H9 (cell line): Measurements from ENCODE around the gene ANKMY1. TPM values are rescaled to one million over a fixed set of nuclear protein-coding genes. Genes with fewer than 3 reads are reported as not detected.

Source experiments
- DNase-seq: peaks from one replicate; pipeline ENCODE4 v3.0.0-alpha.2; 2017
- H2AFZ ChIP-seq: one replicate; pipeline ENCODE4 v1.6.1; 2013; ENCODE audit warnings: mild to moderate bottlenecking, low read length, control low read depth, moderate library complexity
- H2AK5ac ChIP-seq: 2 replicates; pipeline ENCODE4 v1.6.1; 2013; ENCODE audit warnings: low read length, control low read depth, mixed read lengths; ENCODE audit not compliant: insufficient read length
- H2BK120ac ChIP-seq: one replicate; pipeline ENCODE4 v1.6.1; 2013; ENCODE audit warnings: low read depth, mild to moderate bottlenecking, low read length, control low read depth, inconsistent platforms; ENCODE audit not compliant: poor library complexity, severe bottlenecking
- H2BK12ac ChIP-seq: 2 replicates; pipeline ENCODE4 v1.6.1; 2013; ENCODE audit warnings: low read length, control low read depth, mixed read lengths, low read depth; ENCODE audit not compliant: insufficient read length
- H2BK15ac ChIP-seq: 2 replicates; pipeline ENCODE4 v1.6.1; 2013; ENCODE audit warnings: low read depth, low read length, control low read depth
- H2BK20ac ChIP-seq: one replicate; pipeline ENCODE4 v1.6.1; 2013; ENCODE audit warnings: low read depth, mild to moderate bottlenecking, low read length, control low read depth, inconsistent platforms; ENCODE audit not compliant: poor library complexity, severe bottlenecking
- H2BK5ac ChIP-seq: 2 replicates; pipeline ENCODE4 v1.6.1; 2013; ENCODE audit warnings: low read length, control low read depth, mixed read lengths; ENCODE audit not compliant: insufficient read length
- H3K14ac ChIP-seq: 2 replicates; pipeline ENCODE4 v1.6.1; 2013; ENCODE audit warnings: low read length, control low read depth; ENCODE audit not compliant: insufficient read depth
- H3K18ac ChIP-seq: 2 replicates; pipeline ENCODE4 v1.6.1; 2013; ENCODE audit warnings: low read depth, mild to moderate bottlenecking, mixed read lengths, low read length, control low read depth; ENCODE audit not compliant: insufficient read length
- H3K23ac ChIP-seq: 2 replicates; pipeline ENCODE4 v1.6.1; 2013; ENCODE audit warnings: low read length, control low read depth, mixed read lengths, low read depth; ENCODE audit not compliant: insufficient read length
- H3K23me2 ChIP-seq: 2 replicates; pipeline ENCODE4 v1.6.1; 2013; ENCODE audit warnings: low read depth, mild to moderate bottlenecking, mixed read lengths, low read length, control low read depth; ENCODE audit not compliant: insufficient read length, poor library complexity, severe bottlenecking
- H3K27ac ChIP-seq: 2 replicates; pipeline ENCODE4 v1.5.1; 2013; ENCODE audit warnings: low read length, control low read depth, mixed read lengths, low read depth; ENCODE audit not compliant: insufficient read length
- H3K27me3 ChIP-seq: 2 replicates; pipeline ENCODE4 v1.6.1; 2013; ENCODE audit warnings: low read length, control low read depth, inconsistent platforms; ENCODE audit not compliant: insufficient read depth
- H3K4ac ChIP-seq: 2 replicates; pipeline ENCODE4 v1.6.1; 2013; ENCODE audit warnings: low read depth, mild to moderate bottlenecking, control low read depth, inconsistent platforms, low read length, moderate library complexity
- H3K4me1 ChIP-seq: 2 replicates; pipeline ENCODE4 v1.6.1; 2013; ENCODE audit warnings: low read length, control low read depth, inconsistent platforms; ENCODE audit not compliant: insufficient read depth
- H3K4me2 ChIP-seq: 2 replicates; pipeline ENCODE4 v1.6.1; 2013; ENCODE audit warnings: low read length, control low read depth, mixed read lengths; ENCODE audit not compliant: insufficient read length, insufficient read depth
- H3K56ac ChIP-seq: 2 replicates; pipeline ENCODE4 v1.6.1; 2013; ENCODE audit warnings: low read depth, mild to moderate bottlenecking, mixed read lengths, low read length, control low read depth; ENCODE audit not compliant: insufficient read length
- H3K79me1 ChIP-seq: 2 replicates; pipeline ENCODE4 v1.6.1; 2013; ENCODE audit warnings: low read depth, mild to moderate bottlenecking, moderate library complexity, low read length, control low read depth, inconsistent platforms; ENCODE audit not compliant: insufficient read depth, poor library complexity, severe bottlenecking
- H3K79me2 ChIP-seq: 2 replicates; pipeline ENCODE4 v1.6.1; 2013; ENCODE audit warnings: low read length, control low read depth, inconsistent platforms; ENCODE audit not compliant: insufficient read depth
- H3K9ac ChIP-seq: 2 replicates; pipeline ENCODE4 v1.6.1; 2013; ENCODE audit warnings: low read length, control low read depth, mixed read lengths; ENCODE audit not compliant: insufficient read length; ENCODE audit errors: extremely low read depth
- H3K9me3 ChIP-seq: one replicate; pipeline ENCODE4 v1.6.1; 2013; ENCODE audit warnings: low read depth, low read length, inconsistent platforms; ENCODE audit not compliant: control insufficient read depth
- H3T11ph ChIP-seq: one replicate; pipeline ENCODE4 v1.6.1; 2013; ENCODE audit warnings: mild to moderate bottlenecking, low read length, control low read depth, inconsistent platforms
- H4K20me1 ChIP-seq: one replicate; pipeline ENCODE4 v1.6.1; 2013; ENCODE audit not compliant: control insufficient read depth, insufficient read length, insufficient read depth
- H4K5ac ChIP-seq: 2 replicates; pipeline ENCODE4 v1.6.1; 2013; ENCODE audit warnings: low read depth, mild to moderate bottlenecking, mixed read lengths, low read length, control low read depth; ENCODE audit not compliant: insufficient read length
- H4K8ac ChIP-seq: replicated peaks from 2 replicates; pipeline ENCODE4 v1.6.1; 2013; ENCODE audit warnings: low read length, control low read depth, mixed read lengths, low read depth; ENCODE audit not compliant: insufficient read length
- H4K91ac ChIP-seq: 2 replicates; pipeline ENCODE4 v1.6.1; 2013; ENCODE audit warnings: low read depth, mild to moderate bottlenecking, moderate library complexity, mixed read lengths, low read length, control low read depth; ENCODE audit not compliant: insufficient read length
- H3K27ac Mint-ChIP-seq, 3 experiments: 2 replicates in 2 of 3; 3 replicates in 1 of 3; pipeline ENCODE4 v1.8.0; 2020 to 2021; ENCODE audit warnings: mixed read lengths in 3 of 3, mild to moderate bottlenecking in 1 of 3, moderate library complexity in 1 of 3
- H3K27me3 Mint-ChIP-seq: 2 replicates; pipeline ENCODE4 v1.8.0; 2021; ENCODE audit warnings: low read depth, mild to moderate bottlenecking, moderate library complexity, mixed read lengths
- H3K36me3 Mint-ChIP-seq, 3 experiments: 2 replicates in 2 of 3; 3 replicates in 1 of 3; pipeline ENCODE4 v1.8.0; 2020 to 2021; ENCODE audit warnings: low read depth in 3 of 3, mixed read lengths in 3 of 3; ENCODE audit not compliant: insufficient read depth in 1 of 3
- H3K4me1 Mint-ChIP-seq, 2 experiments: 2 replicates each; pipeline ENCODE4 v1.8.0; 2020; ENCODE audit warnings: mixed read lengths in 2 of 2
- H3K4me3 Mint-ChIP-seq, 2 experiments: 2 replicates in 1 of 2; 3 replicates in 1 of 2; pipeline ENCODE4 v1.8.0; 2020 to 2021; ENCODE audit warnings: mild to moderate bottlenecking in 2 of 2, mixed read lengths in 2 of 2, moderate library complexity in 1 of 2
- H3K9me3 Mint-ChIP-seq, 2 experiments: 2 replicates in 1 of 2; 3 replicates in 1 of 2; pipeline ENCODE4 v1.8.0; 2020; ENCODE audit warnings: mild to moderate bottlenecking in 2 of 2, mixed read lengths in 2 of 2, moderate library complexity in 1 of 2
- WGBS: extraction: QIAGEN DNeasy Blood & Tissue Kit; methylation state at CpG from one replicate; pipeline ENCODE4 v1.1.7; 2013; ENCODE audit warnings: missing lambda C conversion rate, low lambda C conversion rate, mixed read lengths; ENCODE audit not compliant: insufficient read length; ENCODE audit errors: extremely low coverage; 5-methylcytosine and 5-hydroxymethylcytosine counted together
- total RNA-seq: library from RNA; stranded (reverse); gene quantifications from 2 replicates; pipeline ENCODE4 v1.2.1, GENCODE V29; 2021
- TF ChIP-seq, protein P1 (sequence below): fragments of 200-600 bp; sonication (generic); conservative IDR thresholded peaks from 3 replicates; pipeline ENCODE4 v1.8.0; 2021; ENCODE audit warnings: antibody characterized with exemption, mild to moderate bottlenecking

ANKMY1 gene
- total RNA-seq, 1 experiment from 2014 or later = 13.7 TPM

DNA sequence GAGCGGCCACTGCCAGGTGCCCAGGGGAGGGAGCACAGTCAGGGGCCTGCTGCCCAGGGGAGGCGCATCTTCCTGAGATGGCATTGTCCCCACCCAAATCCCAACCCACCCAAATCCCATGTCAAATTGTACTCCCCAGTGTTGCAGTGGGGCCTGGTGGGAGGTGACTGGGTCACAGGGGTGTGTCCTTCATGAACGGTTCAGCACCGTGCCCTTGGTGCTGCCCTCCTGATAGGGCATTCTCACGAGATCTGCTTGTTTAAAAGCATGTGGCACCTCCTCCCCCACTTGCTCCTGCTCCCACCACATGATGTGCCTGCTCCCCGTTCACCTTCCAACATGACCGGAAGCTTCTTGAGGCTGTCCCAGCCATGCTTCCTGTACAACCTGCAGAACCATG lies 27.6 kb downstream of the ANKMY1 start:
- Histone ChIP-seq H2AK5ac (no peak overlapping the region), H3K23me2 (no peaks in the 10 kb centered on the region), H4K91ac (no peak overlapping the region), H3K27ac (no peak overlapping the region), H3K4ac (no peak overlapping the region), H4K8ac (no peak overlapping the region), H3K79me2 (no peaks in the 10 kb centered on the region), H4K20me1 (no peaks in the 10 kb centered on the region), H2BK20ac (no peak overlapping the region), H3K56ac (no peak overlapping the region), H3K9ac (no peak overlapping the region), H3K14ac (no peak overlapping the region), H2BK5ac (no peak overlapping the region), H3K9me3 (peaks cover 16% of the 10 kb centered on the region), H4K5ac (no peak overlapping the region), H3K4me2 (no peak overlapping the region), H3K18ac (no peak overlapping the region), H2BK12ac (no peak overlapping the region), H2AFZ (no peak overlapping the region), H3K27me3 (no peaks in the 10 kb centered on the region), H2BK120ac (no peak overlapping the region), H3K23ac (no peak overlapping the region), H3K79me1 (no peaks in the 10 kb centered on the region), H2BK15ac (no peak overlapping the region), H3K4me1 (no peaks in the 10 kb centered on the region), H3T11ph (no peak overlapping the region)
- Mint-ChIP-seq H3K4me1 (no peaks in the 10 kb centered on the region), H3K27me3 (no peaks in the 10 kb centered on the region; the same call in none of the 2 replicates), H3K36me3 (peaks cover 66 to 78% (median 76%) of the 10 kb centered on the region in 3 experiments), H3K9me3 (peaks cover 73 to 74% of the 10 kb centered on the region in 2 experiments), H3K4me3 (no peak overlapping the region), H3K27ac (no peak overlapping the region)
- no CpG with 5 or more reads among the region's 7 CpGs for WGBS
- TF ChIP-seq, protein P1, sequence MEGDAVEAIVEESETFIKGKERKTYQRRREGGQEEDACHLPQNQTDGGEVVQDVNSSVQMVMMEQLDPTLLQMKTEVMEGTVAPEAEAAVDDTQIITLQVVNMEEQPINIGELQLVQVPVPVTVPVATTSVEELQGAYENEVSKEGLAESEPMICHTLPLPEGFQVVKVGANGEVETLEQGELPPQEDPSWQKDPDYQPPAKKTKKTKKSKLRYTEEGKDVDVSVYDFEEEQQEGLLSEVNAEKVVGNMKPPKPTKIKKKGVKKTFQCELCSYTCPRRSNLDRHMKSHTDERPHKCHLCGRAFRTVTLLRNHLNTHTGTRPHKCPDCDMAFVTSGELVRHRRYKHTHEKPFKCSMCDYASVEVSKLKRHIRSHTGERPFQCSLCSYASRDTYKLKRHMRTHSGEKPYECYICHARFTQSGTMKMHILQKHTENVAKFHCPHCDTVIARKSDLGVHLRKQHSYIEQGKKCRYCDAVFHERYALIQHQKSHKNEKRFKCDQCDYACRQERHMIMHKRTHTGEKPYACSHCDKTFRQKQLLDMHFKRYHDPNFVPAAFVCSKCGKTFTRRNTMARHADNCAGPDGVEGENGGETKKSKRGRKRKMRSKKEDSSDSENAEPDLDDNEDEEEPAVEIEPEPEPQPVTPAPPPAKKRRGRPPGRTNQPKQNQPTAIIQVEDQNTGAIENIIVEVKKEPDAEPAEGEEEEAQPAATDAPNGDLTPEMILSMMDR = no peak
- no peak for DNase-seq
